ENCODE data around the gene OR10Z1. TPM values are rescaled to one million over a fixed set of nuclear protein-coding genes. Genes with fewer than 3 reads are reported as not detected.

Gene OR10Z1
- total and polyA plus RNA-seq, 2 of the 8 experiments (the other 6 are each of a cell fraction or from before 2014, with no cell fraction given) = not detected

DNA sequence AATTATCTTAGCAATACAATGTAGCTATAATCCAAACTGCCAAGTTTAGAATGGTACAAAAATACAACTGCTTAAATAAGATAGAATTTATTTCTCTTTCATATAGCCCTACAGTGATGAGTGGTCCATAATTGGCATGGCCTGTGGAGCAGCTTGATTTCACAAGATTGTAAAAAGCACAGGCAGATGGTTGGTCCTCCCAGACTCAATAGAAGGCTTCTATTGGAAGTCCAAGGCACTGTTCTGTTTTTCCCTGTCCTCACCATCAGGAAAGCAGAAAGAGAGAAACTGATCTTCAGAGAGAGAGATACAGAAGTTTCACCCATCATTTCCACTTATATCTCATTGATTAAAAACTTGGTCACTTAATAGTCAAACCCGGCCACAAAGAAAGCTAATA lies 32.8 kb upstream of the OR10Z1 start:
- no peak overlapping the region for H2AK5ac ChIP-seq (ENCODE audit: low read depth, low read length)
- no peak overlapping the region for H2BK15ac ChIP-seq (ENCODE audit: low read length)
- no peak overlapping the region for H2BK120ac ChIP-seq (replicated peaks; ENCODE audit: low read depth, low read length)
- no peak overlapping the region for H4K8ac ChIP-seq (ENCODE audit: extremely low read depth, insufficient read depth, low read length)
- no peaks in the 10 kb centered on the region for H3K36me3 ChIP-seq (ENCODE audit: control insufficient read depth in 2 of 4, insufficient read depth in 4 of 4, low read length in 3 of 4)
- no peak overlapping the region for H4K91ac ChIP-seq (replicated peaks; ENCODE audit: insufficient read length, low read length)
- H3K9me3 ChIP-seq (ENCODE audit: insufficient read depth in 2 of 2, low read depth in 1 of 2, low read length in 1 of 2) = no peaks in the 10 kb centered on the region
- H2BK12ac ChIP-seq (ENCODE audit: low read depth, low read length) = no peak overlapping the region
- no peaks in the 10 kb centered on the region for H3K23me2 ChIP-seq (ENCODE audit: low read depth, low read length)
- H3K56ac ChIP-seq (replicated peaks; ENCODE audit: insufficient read length, low read depth, low read length) = no peak overlapping the region
- no peak overlapping the region for H3K4me2 ChIP-seq (ENCODE audit: insufficient read depth in 1 of 2, low read depth in 2 of 2, low read length in 2 of 2)
- no peak overlapping the region for H2BK20ac ChIP-seq (ENCODE audit: low read length)
- 80% methylated on average over 1 of the region's 1 CpG; no CpG with 5 or more reads in 1 of the 2 experiments for WGBS, 2 experiments (ENCODE audit: extremely low coverage in 1 of 2, insufficient coverage in 1 of 2, insufficient read length in 1 of 2, insufficient replicate concordance in 2 of 2, low coverage in 1 of 2, low lambda C conversion rate in 2 of 2, missing lambda C conversion rate in 1 of 2)
- no peaks in the 10 kb centered on the region for H4K20me1 ChIP-seq (replicated peaks in 1 of 2; ENCODE audit: control insufficient read depth in 1 of 2, insufficient read depth in 2 of 2, low read length in 2 of 2)
- no peak for DNase-seq (ENCODE audit: low read depth in 1 of 2, low spot score in 2 of 2)
- H2BK5ac ChIP-seq (ENCODE audit: low read depth, low read length) = no peak overlapping the region
- H3K4me1 ChIP-seq (replicated peaks in 1 of 4; ENCODE audit: control insufficient read depth in 3 of 4, insufficient read depth in 4 of 4, low read length in 3 of 4) = no peaks in the 10 kb centered on the region
- CTCF ChIA-PET (ENCODE audit: partially characterized antibody) = no interaction called here
- no peak overlapping the region for H3K14ac ChIP-seq (ENCODE audit: insufficient read length)
- H3K4ac ChIP-seq (replicated peaks; ENCODE audit: insufficient read length, low read depth, low read length) = no peak overlapping the region
- no peak overlapping the region for H2AFZ ChIP-seq (ENCODE audit: low read length)
- H3K9ac ChIP-seq (replicated peaks in 1 of 4; ENCODE audit: extremely low read depth in 1 of 4, low read depth in 3 of 4, low read length in 3 of 4) = no peak overlapping the region
- POLR2A ChIA-PET (ENCODE audit: partially characterized antibody) = no interaction called here
- H3K79me2 ChIP-seq (ENCODE audit: control insufficient read depth in 1 of 2, insufficient read depth in 2 of 2, low read length in 2 of 2) = no peaks in the 10 kb centered on the region
- no peak overlapping the region for H3K18ac ChIP-seq (ENCODE audit: extremely low read depth, low read length)
- no peak overlapping the region for H3K27ac ChIP-seq (ENCODE audit: low read depth, low read length)
- H3K23ac ChIP-seq (ENCODE audit: insufficient read length) = no peak overlapping the region
- TF ChIP-seq JUND (IDR thresholded peaks at IDR 0.05; ENCODE audit: low read length) (no peak), PHF8 (conservative IDR thresholded peaks at IDR 0.05; ENCODE audit: low read depth, low read length) (no peak), KDM5A (IDR thresholded peaks at IDR 0.05; ENCODE audit: low read length) (no peak), TAF7 (optimal IDR thresholded peaks at IDR 0.05; ENCODE audit: borderline replicate concordance, low read depth, low read length) (no peak)
- no peak overlapping the region for H4K5ac ChIP-seq (ENCODE audit: insufficient read length, low read depth, low read length)
- FAIRE-seq = no peak
- H3K79me1 ChIP-seq (ENCODE audit: low read depth, low read length) = no peaks in the 10 kb centered on the region
- H3K27me3 ChIP-seq (replicated peaks in 1 of 4; ENCODE audit: control insufficient read depth in 3 of 4, extremely low read depth in 1 of 4, insufficient read depth in 3 of 4, low read length in 3 of 4) = no peaks in the 10 kb centered on the region
- H3K4me3 ChIP-seq (ENCODE audit: extremely low read depth in 1 of 4, insufficient read depth in 2 of 4, low read depth in 3 of 4, low read length in 4 of 4) = no peak overlapping the region
